ENCODE measurements around the gene CPNE6. TPM values are rescaled to one million over a fixed set of nuclear protein-coding genes. Genes with fewer than 3 reads are reported as not detected.

Gene CPNE6
- total RNA-seq, 1 experiment from 2014 or later = not detected

DNA sequence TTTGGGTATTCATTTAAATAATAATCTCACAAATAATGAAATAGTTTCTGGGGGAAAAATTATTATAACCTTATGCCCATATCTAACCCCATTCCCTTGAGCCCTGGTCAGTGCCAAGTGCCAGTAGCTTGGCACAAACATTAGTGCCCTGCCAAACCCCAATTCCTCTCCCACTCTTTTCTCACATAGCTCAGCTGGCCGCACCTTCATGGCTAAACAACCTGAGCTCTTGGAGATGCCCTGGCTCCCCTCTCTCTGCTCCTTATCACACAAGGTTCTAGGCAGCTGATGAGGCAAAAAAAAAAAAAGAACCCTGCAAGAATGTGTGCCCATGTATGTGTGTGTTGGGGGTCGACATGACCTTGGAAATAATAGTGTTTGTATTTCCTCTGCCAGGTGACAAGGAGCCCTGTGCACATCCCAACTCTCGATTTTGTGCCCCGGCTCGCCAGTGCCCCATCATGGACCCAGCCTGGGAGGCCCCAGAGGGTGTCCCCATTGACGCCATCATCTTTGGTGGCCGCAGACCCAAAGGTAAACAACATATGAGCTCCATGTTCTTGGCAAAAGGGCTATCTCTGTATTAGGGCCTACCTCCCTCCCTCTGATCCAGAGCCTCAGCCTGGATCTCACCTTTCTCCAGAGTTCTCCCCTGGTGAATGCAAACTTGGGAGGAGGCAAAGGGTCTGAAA is 31.1 kb downstream of the CPNE6 start:
- no peak overlapping the region for H2AFZ ChIP-seq (ENCODE audit: low read depth, low read length, poor library complexity, severe bottlenecking)
- ChIA-PET CTCF (interaction anchor here (1.0 kb wide), 1 partner anchor 9 kb away, joined by 4 read pairs; the partner anchor contains the start of gene PCK2), POLR2A (interaction anchor here (1.7 kb wide), 1 partner anchor 8 kb away, joined by 14 read pairs; the partner anchor contains the start of gene PCK2), RAD21 (ENCODE audit: low non-redundant PET in 1 of 2, low total read pairs in 2 of 2, uncharacterized antibody in 2 of 2, unreplicated experiment in 2 of 2) (no interaction called here)
- no peaks in the 10 kb centered on the region for H4K20me1 ChIP-seq (ENCODE audit: insufficient read depth)
- no peak overlapping the region for H3K27ac ChIP-seq (ENCODE audit: low read depth, low read length)
- H3K36me3 ChIP-seq (ENCODE audit: control insufficient read depth in 1 of 2, insufficient read depth in 2 of 2, low read length in 2 of 2) = no peaks in the 10 kb centered on the region
- no peak for DNase-seq (ENCODE audit: low read depth, low spot score)
- H3K27me3 ChIP-seq (ENCODE audit: insufficient read depth, low read length) = no peaks in the 10 kb centered on the region
- no peak overlapping the region for H3K4me2 ChIP-seq (ENCODE audit: low read length)
- H3K9me2 ChIP-seq (ENCODE audit: insufficient read depth) = no peaks in the 10 kb centered on the region
- no peak overlapping the region for H3K9ac ChIP-seq (ENCODE audit: low read length)
- no peaks in the 10 kb centered on the region for H3K79me2 ChIP-seq (ENCODE audit: insufficient read depth, low read length)
- H3K4me1 ChIP-seq (ENCODE audit: control insufficient read depth in 1 of 2, insufficient read depth in 2 of 2, low read length in 2 of 2) = no peaks in the 10 kb centered on the region
- BruUV-seq (replicated peaks) = no TSS peak
- TF ChIP-seq EGR1 (IDR thresholded peaks at IDR 0.05; ENCODE audit: low read depth) (no peak), FOSL1 (IDR thresholded peaks at IDR 0.05; ENCODE audit: low read depth) (no peak), POLR2A (IDR thresholded peaks at IDR 0.05; ENCODE audit: borderline replicate concordance, extremely low read depth, insufficient read depth, insufficient read length) (no peak), ELF1 (IDR thresholded peaks at IDR 0.05; ENCODE audit: borderline replicate concordance, low read depth) (no peak), ATF3 (IDR thresholded peaks at IDR 0.05) (no peak), RAD21 (IDR thresholded peaks at IDR 0.05; ENCODE audit: low read depth) (no peak), EZH2phosphoT487 (IDR thresholded peaks at IDR 0.05; ENCODE audit: borderline replicate concordance) (no peak), MAX (IDR thresholded peaks at IDR 0.05) (no peak), JUND (IDR thresholded peaks at IDR 0.05) (no peak), CEBPB (IDR thresholded peaks at IDR 0.05; ENCODE audit: low read depth) (no peak), ZFX (IDR thresholded peaks at IDR 0.05) (no peak), CBX3 (IDR thresholded peaks at IDR 0.05; ENCODE audit: low read depth) (no peak), ZBTB33 (IDR thresholded peaks at IDR 0.05; ENCODE audit: extremely low read depth, insufficient replicate concordance, low read length) (no peak), POLR2AphosphoS5 (IDR thresholded peaks at IDR 0.05; ENCODE audit: low read depth, low read length) (no peak), SP1 (IDR thresholded peaks at IDR 0.05; ENCODE audit: low read depth) (no peak)
- TF ChIP-seq, protein P1, sequence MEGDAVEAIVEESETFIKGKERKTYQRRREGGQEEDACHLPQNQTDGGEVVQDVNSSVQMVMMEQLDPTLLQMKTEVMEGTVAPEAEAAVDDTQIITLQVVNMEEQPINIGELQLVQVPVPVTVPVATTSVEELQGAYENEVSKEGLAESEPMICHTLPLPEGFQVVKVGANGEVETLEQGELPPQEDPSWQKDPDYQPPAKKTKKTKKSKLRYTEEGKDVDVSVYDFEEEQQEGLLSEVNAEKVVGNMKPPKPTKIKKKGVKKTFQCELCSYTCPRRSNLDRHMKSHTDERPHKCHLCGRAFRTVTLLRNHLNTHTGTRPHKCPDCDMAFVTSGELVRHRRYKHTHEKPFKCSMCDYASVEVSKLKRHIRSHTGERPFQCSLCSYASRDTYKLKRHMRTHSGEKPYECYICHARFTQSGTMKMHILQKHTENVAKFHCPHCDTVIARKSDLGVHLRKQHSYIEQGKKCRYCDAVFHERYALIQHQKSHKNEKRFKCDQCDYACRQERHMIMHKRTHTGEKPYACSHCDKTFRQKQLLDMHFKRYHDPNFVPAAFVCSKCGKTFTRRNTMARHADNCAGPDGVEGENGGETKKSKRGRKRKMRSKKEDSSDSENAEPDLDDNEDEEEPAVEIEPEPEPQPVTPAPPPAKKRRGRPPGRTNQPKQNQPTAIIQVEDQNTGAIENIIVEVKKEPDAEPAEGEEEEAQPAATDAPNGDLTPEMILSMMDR (IDR thresholded peaks at IDR 0.05 in 2 of 3, conservative IDR thresholded peaks at IDR 0.05 in 1 of 3; ENCODE audit: borderline replicate concordance in 1 of 3, insufficient read depth in 1 of 3, low read depth in 2 of 3, low read length in 2 of 3) = no peak
- TF ChIP-seq, protein P2, sequence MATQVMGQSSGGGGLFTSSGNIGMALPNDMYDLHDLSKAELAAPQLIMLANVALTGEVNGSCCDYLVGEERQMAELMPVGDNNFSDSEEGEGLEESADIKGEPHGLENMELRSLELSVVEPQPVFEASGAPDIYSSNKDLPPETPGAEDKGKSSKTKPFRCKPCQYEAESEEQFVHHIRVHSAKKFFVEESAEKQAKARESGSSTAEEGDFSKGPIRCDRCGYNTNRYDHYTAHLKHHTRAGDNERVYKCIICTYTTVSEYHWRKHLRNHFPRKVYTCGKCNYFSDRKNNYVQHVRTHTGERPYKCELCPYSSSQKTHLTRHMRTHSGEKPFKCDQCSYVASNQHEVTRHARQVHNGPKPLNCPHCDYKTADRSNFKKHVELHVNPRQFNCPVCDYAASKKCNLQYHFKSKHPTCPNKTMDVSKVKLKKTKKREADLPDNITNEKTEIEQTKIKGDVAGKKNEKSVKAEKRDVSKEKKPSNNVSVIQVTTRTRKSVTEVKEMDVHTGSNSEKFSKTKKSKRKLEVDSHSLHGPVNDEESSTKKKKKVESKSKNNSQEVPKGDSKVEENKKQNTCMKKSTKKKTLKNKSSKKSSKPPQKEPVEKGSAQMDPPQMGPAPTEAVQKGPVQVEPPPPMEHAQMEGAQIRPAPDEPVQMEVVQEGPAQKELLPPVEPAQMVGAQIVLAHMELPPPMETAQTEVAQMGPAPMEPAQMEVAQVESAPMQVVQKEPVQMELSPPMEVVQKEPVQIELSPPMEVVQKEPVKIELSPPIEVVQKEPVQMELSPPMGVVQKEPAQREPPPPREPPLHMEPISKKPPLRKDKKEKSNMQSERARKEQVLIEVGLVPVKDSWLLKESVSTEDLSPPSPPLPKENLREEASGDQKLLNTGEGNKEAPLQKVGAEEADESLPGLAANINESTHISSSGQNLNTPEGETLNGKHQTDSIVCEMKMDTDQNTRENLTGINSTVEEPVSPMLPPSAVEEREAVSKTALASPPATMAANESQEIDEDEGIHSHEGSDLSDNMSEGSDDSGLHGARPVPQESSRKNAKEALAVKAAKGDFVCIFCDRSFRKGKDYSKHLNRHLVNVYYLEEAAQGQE (IDR thresholded peaks at IDR 0.05; ENCODE audit: low read depth) = no peak
- H3K9me3 ChIP-seq (ENCODE audit: control insufficient read depth in 1 of 2, insufficient read depth in 1 of 2, low read depth in 1 of 2, low read length in 2 of 2) = peaks cover 0 to 5% of the 10 kb centered on the region in 2 experiments; a peak in 1 of 4 replicates
- intact Hi-C loops (cut with micrococcal nuclease) = no loop called here
- ATAC-seq = no peak
- no peak overlapping the region for H3K4me3 ChIP-seq (replicated peaks in 1 of 2; ENCODE audit: low read depth in 1 of 2, low read length in 2 of 2)

Data from HCT116 (cell line).